Right lobe of liver (tissue), 4 donors: ENCODE measurements around the gene DIP2C.

Experiments used
- CTCF ChIP-seq, 4 donors: fragments of 200-600 bp in 3 of 4; fragments of 450-650 bp in 1 of 4; IDR thresholded peaks; one replicate each; pipeline versions ENCODE4 v1.5.1 to v1.8.0; 2016 to 2022; ENCODE audit warnings: antibody characterized with exemption in 4 of 4, mild to moderate bottlenecking in 2 of 4
- POLR2A ChIP-seq: fragments of 450-650 bp; IDR thresholded peaks from one replicate; pipeline ENCODE4 v1.6.1; 2017; ENCODE audit warnings: antibody characterized with exemption, mild to moderate bottlenecking
- donor health status: DM: no; HTN: no; CAD: no.
- donor health status: DM: no; HTN: no; CAD: no.
- donor health status: DM: no; HTN: yes; CAD: no.

GRCh38 chr10:224571-224970 is 464.9 kb downstream of the DIP2C start:
- TF ChIP-seq POLR2A (no peak), CTCF (IDR thresholded peaks at IDR 0.05) (no peak)
